Transverse colon (tissue), 4 donors: ENCODE results near the gene COL3A1. TPM values are rescaled to one million over a fixed set of nuclear protein-coding genes. Genes with fewer than 3 reads are reported as not detected.
A peak's percentile ranks its signal among the peaks of the same experiment; 100 is the strongest.

Source experiments
- DNase-seq: peaks from one replicate; pipeline ENCODE4 v3.0.0-alpha.2; 2019
- H3K27ac ChIP-seq, 4 donors: fragments of 200-600 bp; sonication (generic); 2 replicates each; pipeline ENCODE4 v1.5.1; 2016 to 2018; ENCODE audit warnings: inconsistent platforms in 4 of 4
- H3K27me3 ChIP-seq: fragments of 200-600 bp; sonication (generic); 2 replicates; pipeline ENCODE4 v1.5.1; 2017; ENCODE audit warnings: inconsistent platforms
- H3K36me3 ChIP-seq, 4 donors: fragments of 200-600 bp; sonication (generic); 2 replicates each; pipeline ENCODE4 v1.5.1; 2017 to 2019; ENCODE audit warnings: inconsistent platforms in 4 of 4
- H3K4me1 ChIP-seq, 4 donors: fragments of 200-600 bp; sonication (generic); 2 replicates each; pipeline ENCODE4 v1.5.1; 2017 to 2020; ENCODE audit warnings: inconsistent platforms in 4 of 4
- H3K4me3 ChIP-seq, 4 donors: fragments of 200-600 bp; sonication (generic); 1 replicate in 1 of 4; 2 replicates in 3 of 4; pipeline versions ENCODE4 v1.5.1 to v1.6.1; 2017 to 2019; ENCODE audit warnings: inconsistent platforms in 4 of 4
- H3K9me3 ChIP-seq, 2 donors: fragments of 200-600 bp; sonication (generic); 2 replicates each; pipeline ENCODE4 v1.5.1; 2017 to 2019; ENCODE audit warnings: inconsistent platforms in 2 of 2
- CTCF ChIP-seq, 5 experiments: fragments of 200-600 bp in 3 of 5; fragments of 450-650 bp in 2 of 5; sonication (generic) in 3 of 5; IDR thresholded peaks; 1 replicate in 2 of 5; 2 replicates in 3 of 5; pipeline ENCODE4 v1.5.1; 2016 to 2017; ENCODE audit warnings: antibody characterized with exemption in 5 of 5, inconsistent platforms in 3 of 5, mild to moderate bottlenecking in 2 of 5, moderate library complexity in 1 of 5
- EP300 ChIP-seq: sonication (generic); formaldehyde crosslinking; IDR thresholded peaks from one replicate; pipeline ENCODE4 v1.6.1; 2017; ENCODE audit warnings: antibody characterized with exemption, low read depth
- POLR2A ChIP-seq: fragments of 450-650 bp; IDR thresholded peaks from one replicate; pipeline ENCODE4 v1.6.1; 2016; ENCODE audit warnings: antibody characterized with exemption, mild to moderate bottlenecking, moderate library complexity
- POLR2AphosphoS5 ChIP-seq, 3 donors: sonication (generic); formaldehyde crosslinking; IDR thresholded peaks; one replicate each; pipeline ENCODE4 v1.6.1; 2016; ENCODE audit warnings: antibody characterized with exemption in 3 of 3
- WGBS, 2 donors: methylation state at CpG; one replicate each; pipeline ENCODE4 v1.1.5; 2018; ENCODE audit warnings: low coverage in 1 of 2; 5-methylcytosine and 5-hydroxymethylcytosine counted together
- in situ Hi-C, 4 donors: fragments of 200-750 bp; cut with MboI; loops; one replicate each; pipeline versions ENCODE4 v1.15.0 to v1.15.1; 2017; ENCODE audit warnings: low sequenced_read_pairs in 3 of 4, low pct_ligation_motif_present in 1 of 4, low pct_unique_long_range_greater_than_20kb in 1 of 4
- intact Hi-C: fragments of 100-400 bp; cut with DNase I; formaldehyde crosslinking; loops from one replicate; pipeline ENCODE4 v1.15.1; 2023; ENCODE audit warnings: low total_unique reads
- total RNA-seq, 4 donors: library from RNA; depleted of rRNA; stranded (reverse); fragments of >200 nt; gene quantifications; one replicate each; pipeline ENCODE4 v1.1.0, GENCODE V29; 2016

Gene COL3A1
- total RNA-seq, 4 donors from 2014 or later = 103 to 424 (median 114) TPM

- DNase-seq = no peak
- in situ Hi-C loops = no loop called here
- intact Hi-C loops = no loop called here
- H3K36me3 ChIP-seq = no peaks in the 10 kb centered on the region
- no peaks in the 10 kb centered on the region for H3K9me3 ChIP-seq
- H3K27me3 ChIP-seq = no peaks in the 10 kb centered on the region
- WGBS, 2 donors = 50 to 53% methylated on average over 1 to 4 of the region's 4 CpGs
- H3K27ac ChIP-seq = peak overlapping the region in 2 of 4 donors; percentile 31 to 46
- no peaks in the 10 kb centered on the region for H3K4me1 ChIP-seq
- no peak for TF ChIP-seq POLR2AphosphoS5 (IDR thresholded peaks at IDR 0.05)
- no peak overlapping the region for H3K4me3 ChIP-seq
These were observed 34.0 kb upstream of the COL3A1 start for GRCh38 chr2:188940171-188940570.

GRCh38 chr2:188944442-188944841 is 29.7 kb upstream of the COL3A1 start:
- TF ChIP-seq CTCF (IDR thresholded peaks at IDR 0.05) (no peak), POLR2A (no peak), POLR2AphosphoS5 (IDR thresholded peaks at IDR 0.05) (no peak), EP300 (no peak)
- Histone ChIP-seq H3K36me3 (no peaks in the 10 kb centered on the region), H3K27ac (no peak overlapping the region), H3K4me1 (no peaks in the 10 kb centered on the region), H3K4me3 (no peak overlapping the region), H3K27me3 (no peaks in the 10 kb centered on the region), H3K9me3 (no peaks in the 10 kb centered on the region)
- 87% methylated on average over 21 of the region's 21 CpGs; no CpG with 5 or more reads in 1 of the 2 donors for WGBS, 2 donors
- in situ Hi-C loops = no loop called here
- no peak for DNase-seq
- intact Hi-C loops = no loop called here

GRCh38 chr2:188949046-188949818 is 24.9 kb upstream of the COL3A1 start:
- Histone ChIP-seq H3K27ac (no peak overlapping the region), H3K4me3 (no peak overlapping the region), H3K27me3 (no peaks in the 10 kb centered on the region), H3K36me3 (no peaks in the 10 kb centered on the region), H3K9me3 (peaks cover 0 to 2% of the 10 kb centered on the region in 2 donors), H3K4me1 (no peaks in the 10 kb centered on the region)
- 85 to 90% methylated on average over 12 to 25 of the region's 25 CpGs for WGBS, 2 donors
- TF ChIP-seq POLR2A (no peak), POLR2AphosphoS5 (IDR thresholded peaks at IDR 0.05) (no peak), EP300 (no peak), CTCF (IDR thresholded peaks at IDR 0.05) (no peak)
- intact Hi-C loops = no loop called here
- DNase-seq = no peak
- in situ Hi-C loops = no loop called here

GRCh38 chr2:188952901-188953300 is 21.3 kb upstream of the COL3A1 start:
- H3K4me3 ChIP-seq = no peak overlapping the region
- peaks cover 0 to 2% of the 10 kb centered on the region in 2 donors for H3K9me3 ChIP-seq
- H3K27ac ChIP-seq = no peak overlapping the region
- H3K36me3 ChIP-seq = no peaks in the 10 kb centered on the region
- no peaks in the 10 kb centered on the region for H3K4me1 ChIP-seq
- intact Hi-C loops (no loop called here), in situ Hi-C loops (no loop called here)
- H3K27me3 ChIP-seq = no peaks in the 10 kb centered on the region
- no peak for TF ChIP-seq CTCF (IDR thresholded peaks at IDR 0.05)
- no peak for TF ChIP-seq POLR2A
- no peak for TF ChIP-seq EP300
- TF ChIP-seq POLR2AphosphoS5 (IDR thresholded peaks at IDR 0.05) = no peak
- no peak for DNase-seq

GRCh38 chr2:188956290-188956689 is 17.9 kb upstream of the COL3A1 start:
- DNase-seq = no peak
- Histone ChIP-seq H3K27me3 (no peaks in the 10 kb centered on the region), H3K27ac (no peak overlapping the region), H3K9me3 (peaks cover 0 to 2% of the 10 kb centered on the region in 2 donors), H3K36me3 (no peaks in the 10 kb centered on the region), H3K4me3 (no peak overlapping the region), H3K4me1 (no peaks in the 10 kb centered on the region)
- WGBS, 2 donors = 66 to 73% methylated on average over 2 of the region's 2 CpGs
- intact Hi-C loops = no loop called here
- in situ Hi-C loops = no loop called here
- TF ChIP-seq CTCF (IDR thresholded peaks at IDR 0.05) (no peak), POLR2A (no peak), POLR2AphosphoS5 (IDR thresholded peaks at IDR 0.05) (no peak), EP300 (no peak)
